ENCODE results near the gene FANCC. TPM values are rescaled to one million over a fixed set of nuclear protein-coding genes. Genes with fewer than 3 reads are reported as not detected.
A peak's percentile ranks its signal among the peaks of the same experiment; 100 is the strongest.

The FANCC gene
- total and polyA plus RNA-seq, 2 of the 4 experiments (the other 2 are of a cell fraction): 4.7 to 6.3 TPM

DNA sequence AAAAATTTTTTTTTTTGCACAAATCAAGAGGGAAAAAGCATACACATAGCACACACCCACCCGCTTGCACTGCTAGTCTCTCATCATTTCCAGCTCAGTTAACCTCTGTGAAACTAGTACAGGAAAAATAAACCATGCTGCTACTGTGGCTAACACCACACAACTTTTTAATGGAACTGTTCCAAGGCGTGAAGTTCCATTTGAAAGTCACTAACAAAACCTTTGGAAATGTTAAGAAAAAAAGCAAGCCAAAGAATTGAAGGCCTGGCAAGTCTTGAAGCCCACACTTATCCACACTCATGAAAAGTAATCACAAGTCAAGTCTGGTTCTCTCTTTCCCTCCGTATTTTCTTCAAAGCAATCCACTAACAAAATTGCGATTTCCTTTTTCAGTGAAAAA lies 116.3 kb downstream of the FANCC start:
- H3K4me1 ChIP-seq (ENCODE audit: control insufficient read depth, insufficient read depth, low read length): peaks cover 10% of the 10 kb centered on the region
- in situ Hi-C loops (cut with MboI; ENCODE audit: low sequenced_read_pairs): no loop called here

More for the DNA sequence above, 116.3 kb downstream of the FANCC start:
- ATAC-seq (ENCODE audit: low read depth): peak; percentile 38; the same call in 1 of the 2 replicates
- intact Hi-C loops (cut with micrococcal nuclease) (no loop called here), dilution Hi-C loops (cut with HindIII; ENCODE audit: low sequenced_read_pairs, unreplicated experiment) (no loop called here)
- Histone ChIP-seq H3K4me2 (ENCODE audit: low read depth, low read length) (no peak overlapping the region), H2AFZ (replicated peaks; ENCODE audit: low read length, poor library complexity) (no peak overlapping the region), H3K27ac (ENCODE audit: insufficient read depth, low read length) (no peak overlapping the region), H2BK120ac (ENCODE audit: low read depth, low read length) (no peak overlapping the region), H2AK5ac (ENCODE audit: low read depth, low read length) (no peak overlapping the region), H3K9ac (ENCODE audit: low read depth, low read length) (no peak overlapping the region), H3K23ac (ENCODE audit: low read depth, low read length) (no peak overlapping the region), H3K9me1 (ENCODE audit: insufficient read depth, low read length) (no peaks in the 10 kb centered on the region; the same call in 1 of the 2 replicates), H3K9me3 (ENCODE audit: control insufficient read depth, insufficient read depth, low read length) (no peaks in the 10 kb centered on the region), H2BK20ac (ENCODE audit: low read depth, low read length) (no peak overlapping the region), H2BK5ac (ENCODE audit: low read depth, low read length, poor library complexity, severe bottlenecking) (no peak overlapping the region), H3K4me3 (ENCODE audit: insufficient read depth, low read depth, low read length) (no peak overlapping the region), H4K8ac (ENCODE audit: low read depth in 2 of 2, low read length in 2 of 2) (no peak overlapping the region), H4K20me1 (ENCODE audit: insufficient read depth, low read length) (no peaks in the 10 kb centered on the region), H3K79me1 (ENCODE audit: low read depth in 1 of 2, low read length in 2 of 2) (peaks cover 0 to 2% of the 10 kb centered on the region in 2 experiments; a peak in 2 of 4 replicates), H2BK15ac (ENCODE audit: low read depth, low read length) (no peak overlapping the region), H2AK9ac (replicated peaks; ENCODE audit: low read depth, low read length, poor library complexity) (no peak overlapping the region), H4K5ac (ENCODE audit: low read depth, low read length) (no peak overlapping the region), H3K36me3 (ENCODE audit: control insufficient read depth, insufficient read depth, low read length) (no peaks in the 10 kb centered on the region), H3K27me3 (ENCODE audit: control insufficient read depth, insufficient read depth, low read length) (no peaks in the 10 kb centered on the region), H3K18ac (ENCODE audit: low read depth, low read length) (no peak overlapping the region), H3K4ac (ENCODE audit: low read depth, low read length) (no peak overlapping the region), H3K14ac (replicated peaks; ENCODE audit: low read depth, low read length) (no peak overlapping the region), H4K91ac (ENCODE audit: insufficient read depth, low read depth, low read length) (no peak overlapping the region), H3K56ac (ENCODE audit: extremely low read depth, insufficient read depth, low read length) (no peak overlapping the region)
- TF ChIP-seq MAFK (IDR thresholded peaks at IDR 0.05; ENCODE audit: low read depth, low read length): no peak
- no peak for TF ChIP-seq CEBPB (IDR thresholded peaks at IDR 0.05; ENCODE audit: low read depth, low read length)
- TF ChIP-seq RCOR1 (IDR thresholded peaks at IDR 0.05; ENCODE audit: insufficient replicate concordance, low read length): no peak
- TF ChIP-seq, protein P1, sequence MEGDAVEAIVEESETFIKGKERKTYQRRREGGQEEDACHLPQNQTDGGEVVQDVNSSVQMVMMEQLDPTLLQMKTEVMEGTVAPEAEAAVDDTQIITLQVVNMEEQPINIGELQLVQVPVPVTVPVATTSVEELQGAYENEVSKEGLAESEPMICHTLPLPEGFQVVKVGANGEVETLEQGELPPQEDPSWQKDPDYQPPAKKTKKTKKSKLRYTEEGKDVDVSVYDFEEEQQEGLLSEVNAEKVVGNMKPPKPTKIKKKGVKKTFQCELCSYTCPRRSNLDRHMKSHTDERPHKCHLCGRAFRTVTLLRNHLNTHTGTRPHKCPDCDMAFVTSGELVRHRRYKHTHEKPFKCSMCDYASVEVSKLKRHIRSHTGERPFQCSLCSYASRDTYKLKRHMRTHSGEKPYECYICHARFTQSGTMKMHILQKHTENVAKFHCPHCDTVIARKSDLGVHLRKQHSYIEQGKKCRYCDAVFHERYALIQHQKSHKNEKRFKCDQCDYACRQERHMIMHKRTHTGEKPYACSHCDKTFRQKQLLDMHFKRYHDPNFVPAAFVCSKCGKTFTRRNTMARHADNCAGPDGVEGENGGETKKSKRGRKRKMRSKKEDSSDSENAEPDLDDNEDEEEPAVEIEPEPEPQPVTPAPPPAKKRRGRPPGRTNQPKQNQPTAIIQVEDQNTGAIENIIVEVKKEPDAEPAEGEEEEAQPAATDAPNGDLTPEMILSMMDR (conservative IDR thresholded peaks at IDR 0.05; ENCODE audit: low read depth, low read length): no peak
- TF ChIP-seq FOS (IDR thresholded peaks at IDR 0.05; ENCODE audit: low read depth, low read length): no peak
- no peak for TF ChIP-seq SMC3 (IDR thresholded peaks at IDR 0.05; ENCODE audit: low read depth, low read length)
- no peak for TF ChIP-seq CHD1 (IDR thresholded peaks at IDR 0.05; ENCODE audit: low read depth, low read length)
- TF ChIP-seq MXI1 (IDR thresholded peaks at IDR 0.05; ENCODE audit: borderline replicate concordance, low read depth, low read length): no peak
- TF ChIP-seq MAZ (IDR thresholded peaks at IDR 0.05; ENCODE audit: borderline replicate concordance, low read depth, low read length): no peak
- TF ChIP-seq, protein P2, sequence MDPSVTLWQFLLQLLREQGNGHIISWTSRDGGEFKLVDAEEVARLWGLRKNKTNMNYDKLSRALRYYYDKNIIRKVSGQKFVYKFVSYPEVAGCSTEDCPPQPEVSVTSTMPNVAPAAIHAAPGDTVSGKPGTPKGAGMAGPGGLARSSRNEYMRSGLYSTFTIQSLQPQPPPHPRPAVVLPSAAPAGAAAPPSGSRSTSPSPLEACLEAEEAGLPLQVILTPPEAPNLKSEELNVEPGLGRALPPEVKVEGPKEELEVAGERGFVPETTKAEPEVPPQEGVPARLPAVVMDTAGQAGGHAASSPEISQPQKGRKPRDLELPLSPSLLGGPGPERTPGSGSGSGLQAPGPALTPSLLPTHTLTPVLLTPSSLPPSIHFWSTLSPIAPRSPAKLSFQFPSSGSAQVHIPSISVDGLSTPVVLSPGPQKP (IDR thresholded peaks at IDR 0.05; ENCODE audit: borderline replicate concordance, low read depth, low read length): no peak
- TF ChIP-seq RFX5 (IDR thresholded peaks at IDR 0.05; ENCODE audit: low read depth, low read length): no peak
- TF ChIP-seq BHLHE40 (IDR thresholded peaks at IDR 0.05; ENCODE audit: low read depth, low read length): no peak
- WGBS, 2 experiments (ENCODE audit: extremely low coverage in 2 of 2, insufficient read length in 1 of 2): no CpG with 5 or more reads among the region's 4 CpGs
- no TSS peak for BruUV-seq (replicated peaks)
- ChIA-PET CTCF (no interaction called here), POLR2A (ENCODE audit: unreplicated experiment) (interaction anchor here (0.5 kb wide), 1 partner anchor 686 kb away, joined by 3 read pairs; no protein-coding TSS in a partner anchor)
- no peak for DNase-seq

Data from IMR-90 (cell line).